ENCODE measurements around the gene EWSR1.

GRCh38 chr22:29298641-29299040 lies 30.6 kb downstream of the EWSR1 start:
- TF ChIP-seq POLR2A (IDR thresholded peaks at IDR 0.05) (no peak), CTCF (IDR thresholded peaks at IDR 0.05) (no peak), POLR2AphosphoS5 (IDR thresholded peaks at IDR 0.05) (no peak)
